Retinal pigment epithelial cell (primary cell): Measurements from ENCODE around the gene GPR161.
"Not testable (repeated sequence)": the region's sequence is repeated elsewhere in the genome, so short reads cannot be mapped to it uniquely, and the experiment has no call there.

Experiments
- DNase-seq: peaks from one replicate; pipeline ENCODE4 v3.0.0-alpha.2; 2010; ENCODE audit warnings: low read depth
- H3K4me3 ChIP-seq: 2 replicates; pipeline ENCODE4 v1.5.1; 2011; ENCODE audit warnings: mild to moderate bottlenecking, low read length, control low read depth, moderate library complexity
- CTCF ChIP-seq: conservative IDR thresholded peaks from 2 replicates; pipeline ENCODE4 v1.5.1; 2011; ENCODE audit warnings: low read depth, low read length, control low read depth, inconsistent platforms

GPR161 gene

GRCh38 chr1:168136709-168137514, at the start of gene GPR161:
TSS of gene GPR161 (minus strand) at chr1:168136930. CDS start at chr1:168104850, 32,080 bp downstream.
- DNase-seq: no peak
- peak within 1 kb of the TSS; percentile 75 for H3K4me3 ChIP-seq
- no peak for TF ChIP-seq CTCF

- not testable (repeated sequence) for H3K4me3 ChIP-seq, DNase-seq
Observed at GRCh38 chr1:168181063-168181720, 44.5 kb upstream of the GPR161 start.

GRCh38 chr1:168180148-168180524, 43.4 kb upstream of the GPR161 start:
- no peak for DNase-seq
- H3K4me3 ChIP-seq: peak overlapping the region; percentile 98
- TF ChIP-seq CTCF: no peak

GRCh38 chr1:168179438-168180147, 42.9 kb upstream of the GPR161 start:
- DNase-seq: no peak
- peak overlapping the region; percentile 98 for H3K4me3 ChIP-seq
- no peak for TF ChIP-seq CTCF

- peak; percentile 96 for DNase-seq
- peak within 1 kb of the TSS; percentile 98 for H3K4me3 ChIP-seq
- peak; percentile 61 for TF ChIP-seq CTCF
Observed at GRCh38 chr1:168178638-168179437, 42.1 kb upstream of the GPR161 start, which contains the start of gene TIPRL. TSS of gene TIPRL (plus strand) at chr1:168178962. CDS start at chr1:168179078, 116 bp downstream.

- DNase-seq: no peak
- no peak for TF ChIP-seq CTCF
- H3K4me3 ChIP-seq: peak overlapping the region; percentile 98
Observed at GRCh38 chr1:168178227-168178637, 41.5 kb upstream of the GPR161 start.
